H9 (cell line): Measurements from ENCODE around the gene FCGR3B. TPM values are rescaled to one million over a fixed set of nuclear protein-coding genes. Genes with fewer than 3 reads are reported as not detected.
"Not testable (repeated sequence)": the region's sequence is repeated elsewhere in the genome, so short reads cannot be mapped to it uniquely, and the experiment has no call there.

Source experiments
- DNase-seq: peaks from one replicate; pipeline ENCODE4 v3.0.0-alpha.2; 2017
- H2AFZ ChIP-seq: one replicate; pipeline ENCODE4 v1.6.1; 2013; ENCODE audit warnings: mild to moderate bottlenecking, low read length, control low read depth, moderate library complexity
- H2AK5ac ChIP-seq: 2 replicates; pipeline ENCODE4 v1.6.1; 2013; ENCODE audit warnings: low read length, control low read depth, mixed read lengths; ENCODE audit not compliant: insufficient read length
- H2BK120ac ChIP-seq: one replicate; pipeline ENCODE4 v1.6.1; 2013; ENCODE audit warnings: low read depth, mild to moderate bottlenecking, low read length, control low read depth, inconsistent platforms; ENCODE audit not compliant: poor library complexity, severe bottlenecking
- H2BK12ac ChIP-seq: 2 replicates; pipeline ENCODE4 v1.6.1; 2013; ENCODE audit warnings: low read length, control low read depth, mixed read lengths, low read depth; ENCODE audit not compliant: insufficient read length
- H2BK15ac ChIP-seq: 2 replicates; pipeline ENCODE4 v1.6.1; 2013; ENCODE audit warnings: low read depth, low read length, control low read depth
- H2BK20ac ChIP-seq: one replicate; pipeline ENCODE4 v1.6.1; 2013; ENCODE audit warnings: low read depth, mild to moderate bottlenecking, low read length, control low read depth, inconsistent platforms; ENCODE audit not compliant: poor library complexity, severe bottlenecking
- H2BK5ac ChIP-seq: 2 replicates; pipeline ENCODE4 v1.6.1; 2013; ENCODE audit warnings: low read length, control low read depth, mixed read lengths; ENCODE audit not compliant: insufficient read length
- H3K14ac ChIP-seq: 2 replicates; pipeline ENCODE4 v1.6.1; 2013; ENCODE audit warnings: low read length, control low read depth; ENCODE audit not compliant: insufficient read depth
- H3K18ac ChIP-seq: 2 replicates; pipeline ENCODE4 v1.6.1; 2013; ENCODE audit warnings: low read depth, mild to moderate bottlenecking, mixed read lengths, low read length, control low read depth; ENCODE audit not compliant: insufficient read length
- H3K23ac ChIP-seq: 2 replicates; pipeline ENCODE4 v1.6.1; 2013; ENCODE audit warnings: low read length, control low read depth, mixed read lengths, low read depth; ENCODE audit not compliant: insufficient read length
- H3K23me2 ChIP-seq: 2 replicates; pipeline ENCODE4 v1.6.1; 2013; ENCODE audit warnings: low read depth, mild to moderate bottlenecking, mixed read lengths, low read length, control low read depth; ENCODE audit not compliant: insufficient read length, poor library complexity, severe bottlenecking
- H3K27ac ChIP-seq: 2 replicates; pipeline ENCODE4 v1.5.1; 2013; ENCODE audit warnings: low read length, control low read depth, mixed read lengths, low read depth; ENCODE audit not compliant: insufficient read length
- H3K27me3 ChIP-seq: 2 replicates; pipeline ENCODE4 v1.6.1; 2013; ENCODE audit warnings: low read length, control low read depth, inconsistent platforms; ENCODE audit not compliant: insufficient read depth
- H3K4ac ChIP-seq: 2 replicates; pipeline ENCODE4 v1.6.1; 2013; ENCODE audit warnings: low read depth, mild to moderate bottlenecking, control low read depth, inconsistent platforms, low read length, moderate library complexity
- H3K4me1 ChIP-seq: 2 replicates; pipeline ENCODE4 v1.6.1; 2013; ENCODE audit warnings: low read length, control low read depth, inconsistent platforms; ENCODE audit not compliant: insufficient read depth
- H3K4me2 ChIP-seq: 2 replicates; pipeline ENCODE4 v1.6.1; 2013; ENCODE audit warnings: low read length, control low read depth, mixed read lengths; ENCODE audit not compliant: insufficient read length, insufficient read depth
- H3K56ac ChIP-seq: 2 replicates; pipeline ENCODE4 v1.6.1; 2013; ENCODE audit warnings: low read depth, mild to moderate bottlenecking, mixed read lengths, low read length, control low read depth; ENCODE audit not compliant: insufficient read length
- H3K79me1 ChIP-seq: 2 replicates; pipeline ENCODE4 v1.6.1; 2013; ENCODE audit warnings: low read depth, mild to moderate bottlenecking, moderate library complexity, low read length, control low read depth, inconsistent platforms; ENCODE audit not compliant: insufficient read depth, poor library complexity, severe bottlenecking
- H3K79me2 ChIP-seq: 2 replicates; pipeline ENCODE4 v1.6.1; 2013; ENCODE audit warnings: low read length, control low read depth, inconsistent platforms; ENCODE audit not compliant: insufficient read depth
- H3K9ac ChIP-seq: 2 replicates; pipeline ENCODE4 v1.6.1; 2013; ENCODE audit warnings: low read length, control low read depth, mixed read lengths; ENCODE audit not compliant: insufficient read length; ENCODE audit errors: extremely low read depth
- H3K9me3 ChIP-seq: one replicate; pipeline ENCODE4 v1.6.1; 2013; ENCODE audit warnings: low read depth, low read length, inconsistent platforms; ENCODE audit not compliant: control insufficient read depth
- H3T11ph ChIP-seq: one replicate; pipeline ENCODE4 v1.6.1; 2013; ENCODE audit warnings: mild to moderate bottlenecking, low read length, control low read depth, inconsistent platforms
- H4K20me1 ChIP-seq: one replicate; pipeline ENCODE4 v1.6.1; 2013; ENCODE audit not compliant: control insufficient read depth, insufficient read length, insufficient read depth
- H4K5ac ChIP-seq: 2 replicates; pipeline ENCODE4 v1.6.1; 2013; ENCODE audit warnings: low read depth, mild to moderate bottlenecking, mixed read lengths, low read length, control low read depth; ENCODE audit not compliant: insufficient read length
- H4K8ac ChIP-seq: replicated peaks from 2 replicates; pipeline ENCODE4 v1.6.1; 2013; ENCODE audit warnings: low read length, control low read depth, mixed read lengths, low read depth; ENCODE audit not compliant: insufficient read length
- H4K91ac ChIP-seq: 2 replicates; pipeline ENCODE4 v1.6.1; 2013; ENCODE audit warnings: low read depth, mild to moderate bottlenecking, moderate library complexity, mixed read lengths, low read length, control low read depth; ENCODE audit not compliant: insufficient read length
- H3K27ac Mint-ChIP-seq, 3 experiments: 2 replicates in 2 of 3; 3 replicates in 1 of 3; pipeline ENCODE4 v1.8.0; 2020 to 2021; ENCODE audit warnings: mixed read lengths in 3 of 3, mild to moderate bottlenecking in 1 of 3, moderate library complexity in 1 of 3
- H3K27me3 Mint-ChIP-seq: 2 replicates; pipeline ENCODE4 v1.8.0; 2021; ENCODE audit warnings: low read depth, mild to moderate bottlenecking, moderate library complexity, mixed read lengths
- H3K36me3 Mint-ChIP-seq, 3 experiments: 2 replicates in 2 of 3; 3 replicates in 1 of 3; pipeline ENCODE4 v1.8.0; 2020 to 2021; ENCODE audit warnings: low read depth in 3 of 3, mixed read lengths in 3 of 3; ENCODE audit not compliant: insufficient read depth in 1 of 3
- H3K4me1 Mint-ChIP-seq, 2 experiments: 2 replicates each; pipeline ENCODE4 v1.8.0; 2020; ENCODE audit warnings: mixed read lengths in 2 of 2
- H3K4me3 Mint-ChIP-seq, 2 experiments: 2 replicates in 1 of 2; 3 replicates in 1 of 2; pipeline ENCODE4 v1.8.0; 2020 to 2021; ENCODE audit warnings: mild to moderate bottlenecking in 2 of 2, mixed read lengths in 2 of 2, moderate library complexity in 1 of 2
- H3K9me3 Mint-ChIP-seq, 2 experiments: 2 replicates in 1 of 2; 3 replicates in 1 of 2; pipeline ENCODE4 v1.8.0; 2020; ENCODE audit warnings: mild to moderate bottlenecking in 2 of 2, mixed read lengths in 2 of 2, moderate library complexity in 1 of 2
- WGBS: extraction: QIAGEN DNeasy Blood & Tissue Kit; methylation state at CpG from one replicate; pipeline ENCODE4 v1.1.7; 2013; ENCODE audit warnings: missing lambda C conversion rate, low lambda C conversion rate, mixed read lengths; ENCODE audit not compliant: insufficient read length; ENCODE audit errors: extremely low coverage; 5-methylcytosine and 5-hydroxymethylcytosine counted together
- total RNA-seq: library from RNA; stranded (reverse); gene quantifications from 2 replicates; pipeline ENCODE4 v1.2.1, GENCODE V29; 2021

Gene FCGR3B
- total RNA-seq, 1 experiment from 2014 or later, result not detected

DNA sequence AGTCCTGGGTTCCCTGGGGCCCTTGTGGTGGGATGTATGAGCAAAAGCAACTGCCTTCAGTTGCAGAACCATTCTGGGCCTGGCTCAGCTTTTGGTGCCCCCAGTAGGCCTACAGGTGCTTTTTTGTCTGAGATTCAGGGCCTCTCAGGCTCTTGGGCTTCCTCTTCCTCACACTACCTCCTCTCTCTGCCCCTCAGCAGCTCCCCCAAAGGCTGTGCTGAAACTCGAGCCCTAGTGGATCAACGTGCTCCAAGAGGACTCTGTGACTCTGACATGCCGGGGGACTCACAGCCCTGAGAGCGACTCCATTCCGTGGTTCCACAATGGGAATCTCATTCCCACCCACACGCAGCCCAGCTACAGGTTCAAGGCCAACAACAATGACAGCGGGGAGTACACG lies 41.6 kb downstream of the FCGR3B start:
- not testable (repeated sequence) for H3K27ac Mint-ChIP-seq, H4K20me1 ChIP-seq, H3K4me2 ChIP-seq, H3K9me3 ChIP-seq, H3K18ac ChIP-seq, H2BK120ac ChIP-seq, H3K9me3 Mint-ChIP-seq, H4K8ac ChIP-seq, H4K91ac ChIP-seq, H3K4me3 Mint-ChIP-seq, H3K36me3 Mint-ChIP-seq, H3K14ac ChIP-seq, H2AK5ac ChIP-seq, H3K27ac ChIP-seq, H3K9ac ChIP-seq, H2BK20ac ChIP-seq, H3T11ph ChIP-seq, H3K23me2 ChIP-seq, H3K27me3 ChIP-seq, H2BK15ac ChIP-seq, H2BK12ac ChIP-seq, H3K79me2 ChIP-seq, H3K4me1 ChIP-seq, H3K56ac ChIP-seq, H2AFZ ChIP-seq, H3K27me3 Mint-ChIP-seq, H3K4ac ChIP-seq, H4K5ac ChIP-seq, H3K79me1 ChIP-seq, H3K23ac ChIP-seq, H2BK5ac ChIP-seq
- WGBS, result no CpG with 5 or more reads among the region's 8 CpGs
- H3K4me1 Mint-ChIP-seq, result peaks cover 10 to 11% of the 10 kb centered on the region in 2 experiments
- peak; percentile 38 for DNase-seq

GRCh38 chr1:161588596-161588995 lies 42.4 kb downstream of the FCGR3B start:
- not testable (repeated sequence) for H4K5ac ChIP-seq, H3K79me2 ChIP-seq, H2AFZ ChIP-seq, H2BK20ac ChIP-seq, H3K9ac ChIP-seq, H2BK12ac ChIP-seq, H3K27me3 ChIP-seq, H3K27me3 Mint-ChIP-seq, H3K4me1 ChIP-seq, H3K27ac ChIP-seq, H3K9me3 Mint-ChIP-seq, H3K79me1 ChIP-seq, H3K23me2 ChIP-seq, H3K18ac ChIP-seq, H3K27ac Mint-ChIP-seq, H4K20me1 ChIP-seq, H3K4me2 ChIP-seq, H2BK5ac ChIP-seq, H3K14ac ChIP-seq, H3T11ph ChIP-seq, H3K56ac ChIP-seq, H2AK5ac ChIP-seq, H2BK15ac ChIP-seq, H4K91ac ChIP-seq, H3K23ac ChIP-seq, H4K8ac ChIP-seq, H3K9me3 ChIP-seq, H3K4ac ChIP-seq, DNase-seq, H3K36me3 Mint-ChIP-seq, H2BK120ac ChIP-seq, H3K4me3 Mint-ChIP-seq
- no CpG with 5 or more reads among the region's 6 CpGs for WGBS
- peaks cover 10 to 11% of the 10 kb centered on the region in 2 experiments for H3K4me1 Mint-ChIP-seq
